Subcutaneous preadipocyte (primary cell): ENCODE data around the gene KLK5. TPM values are rescaled to one million over a fixed set of nuclear protein-coding genes. Genes with fewer than 3 reads are reported as not detected.

Experiments
- total RNA-seq: library from RNA; depleted of rRNA; stranded (reverse); fragments of >200 nt; gene quantifications from 2 replicates; pipeline ENCODE4 v1.2.3, GENCODE V29; 2012

The KLK5 gene
- total RNA-seq, result not detected in 2 replicates

DNA sequence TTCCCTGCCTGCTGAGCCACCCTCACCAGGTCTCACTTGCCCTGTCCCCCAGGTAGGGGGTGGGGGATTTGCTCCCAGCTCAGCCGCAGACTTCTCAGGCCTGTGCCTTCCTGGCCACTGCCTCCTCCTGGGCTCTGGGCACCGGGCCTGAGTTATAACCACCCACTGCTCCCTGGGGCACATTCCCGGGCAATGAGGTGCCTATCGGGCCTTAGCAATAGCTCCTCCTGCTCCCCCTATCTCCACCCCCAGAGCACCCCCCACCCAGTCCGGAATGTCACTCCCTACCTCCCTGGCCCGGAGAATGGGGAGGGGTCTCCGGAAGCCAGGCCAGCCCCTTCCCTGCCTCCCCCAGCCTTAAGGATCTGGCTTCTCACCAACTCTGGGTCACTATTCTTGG is at the start of gene KLK5:
Gene KLK5, minus strand, starts transcription at position 129 of the 400 bp plus-strand sequence. CDS start 381 bp downstream, outside the sequence.

DNA sequence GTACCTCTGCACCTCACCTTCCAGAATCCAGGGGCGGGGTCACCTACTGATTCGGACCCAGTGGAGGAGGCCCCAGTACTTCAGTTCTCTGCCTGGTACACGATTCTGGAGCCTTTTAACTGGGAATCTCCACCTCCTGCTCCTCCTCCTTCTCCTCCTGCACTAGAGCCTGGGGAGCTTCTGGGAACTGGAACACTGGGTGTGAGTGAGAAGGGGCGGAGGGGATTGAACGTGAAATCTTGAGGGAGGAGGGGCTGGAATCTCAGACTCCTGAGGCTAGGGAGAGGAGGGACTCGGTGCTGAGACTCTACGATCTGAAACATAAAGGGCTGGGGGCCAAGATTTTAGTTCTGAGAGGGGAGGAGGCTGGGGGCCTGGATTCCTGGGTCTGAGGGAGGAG is 48.7 kb upstream of the KLK5 start, which contains the start of gene KLK8:
Gene KLK8, minus strand, starts transcription at position 90 of the 400 bp plus-strand sequence. CDS start 437 bp downstream, outside the sequence.

DNA sequence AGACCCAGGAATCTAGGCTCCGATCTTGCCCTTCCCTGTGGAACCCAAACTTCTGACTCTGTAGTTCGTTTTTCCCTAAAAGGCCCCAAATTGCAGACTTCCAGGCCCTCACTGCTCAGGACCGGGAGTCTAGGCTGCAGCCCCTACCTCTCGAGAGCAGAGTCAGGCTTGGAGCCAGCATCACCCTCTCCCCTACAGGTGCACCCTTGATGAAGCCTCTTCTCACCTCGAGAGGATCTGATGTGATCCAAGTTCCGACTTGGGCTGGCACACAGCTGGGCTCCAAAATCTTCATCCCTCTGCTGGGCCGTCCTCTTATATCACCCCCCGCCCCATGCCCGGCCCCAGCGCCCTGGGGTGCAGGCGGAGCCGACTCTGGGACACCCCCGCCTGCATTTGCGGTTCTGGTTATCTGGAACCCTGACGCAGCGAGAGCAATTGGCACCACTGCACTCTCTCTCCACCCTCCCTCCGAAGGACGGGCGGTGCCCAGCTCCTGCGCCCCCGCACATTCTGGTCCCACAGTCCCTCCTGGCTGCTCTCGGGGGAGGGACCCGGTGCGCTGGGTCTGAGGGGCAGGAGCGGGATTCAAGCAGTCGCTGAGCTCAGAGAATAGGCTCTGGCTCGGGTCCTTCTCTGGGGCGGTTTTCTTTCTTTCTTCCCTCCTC is 30.9 kb upstream of the KLK5 start, which contains the start of gene KLK7:
Gene KLK7, minus strand, starts transcription at position 293 of the 668 bp plus-strand sequence. CDS start 1,518 bp downstream, outside the sequence.

DNA sequence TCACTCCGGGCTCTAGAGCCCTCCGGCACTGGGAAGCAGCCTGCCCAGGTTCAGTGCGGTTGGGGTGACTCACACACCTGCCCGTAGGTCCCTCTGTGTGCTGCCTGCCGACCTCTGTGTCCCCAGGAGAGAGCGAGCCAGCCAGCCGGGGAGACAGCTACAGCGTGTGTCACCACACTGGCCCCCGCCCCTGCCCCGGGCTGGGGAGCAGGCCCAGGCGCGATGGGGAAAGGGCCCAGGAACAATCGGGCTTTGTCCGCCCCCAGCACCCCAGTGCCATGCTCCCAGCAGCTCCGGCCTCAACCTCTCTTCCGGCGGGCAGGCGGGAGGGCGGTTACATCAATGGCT is 16.5 kb upstream of the KLK5 start, which contains the start of gene KLK6:
Gene KLK6, minus strand, starts transcription at position 179 of the 348 bp plus-strand sequence. CDS start 1,487 bp downstream, outside the sequence.

GRCh38 chr19:50911206-50912101 is 41.4 kb downstream of the KLK5 start, which contains the start of gene KLK4:
KLK4 (minus strand) TSS chr19:50911395; CDS start chr19:50910738, 657 bp downstream.

Other genes starting within 250 kb of the KLK5 start
- gene SHANK1, start 233.2 kb downstream of the KLK5 start, total RNA-seq, result 0.73 and 1.2 TPM in 2 replicates
- gene CLEC11A, start 229.7 kb downstream of the KLK5 start, total RNA-seq, result 18.4 and 23.9 TPM in 2 replicates
- gene GPR32, start 182.6 kb downstream of the KLK5 start, total RNA-seq, result not detected in 2 replicates
- gene ACP4, start 162.6 kb downstream of the KLK5 start, total RNA-seq, result not detected in 2 replicates
- gene KLK1, start 129.3 kb downstream of the KLK5 start, total RNA-seq, result 0.37 TPM in 1 of 2 replicates, not detected in the other
- gene KLK15, start 119.5 kb downstream of the KLK5 start, total RNA-seq, result not detected in 2 replicates
- not detected in 2 replicates for gene KLK3, start 98.1 kb downstream of the KLK5 start, total RNA-seq
- gene KLK2, start 79.6 kb downstream of the KLK5 start, total RNA-seq, result 0.37 TPM in 1 of 2 replicates, not detected in the other
- gene KLK4, start 41.6 kb downstream of the KLK5 start, total RNA-seq, result not detected in 2 replicates
- not detected in 2 replicates for gene KLK6, start 16.6 kb upstream of the KLK5 start, total RNA-seq
- gene KLK7, start 30.9 kb upstream of the KLK5 start, total RNA-seq, result not detected in 2 replicates
- gene KLK8, start 48.6 kb upstream of the KLK5 start, total RNA-seq, result not detected in 2 replicates
- gene KLK10, start 66.7 kb upstream of the KLK5 start, total RNA-seq, result not detected in 2 replicates
- not detected in 2 replicates for gene KLK11, start 73.6 kb upstream of the KLK5 start, total RNA-seq
- gene KLK12, start 82.0 kb upstream of the KLK5 start, total RNA-seq, result not detected in 2 replicates
- not detected in 2 replicates for gene KLK13, start 112.1 kb upstream of the KLK5 start, total RNA-seq
- not detected in 2 replicates for gene KLK14, start 129.8 kb upstream of the KLK5 start, total RNA-seq
- gene CTU1, start 155.4 kb upstream of the KLK5 start, total RNA-seq, result 7.6 and 7.7 TPM in 2 replicates
- under 0.01 TPM in 1 of 2 replicates, not detected in the other for gene SIGLEC9, start 171.9 kb upstream of the KLK5 start, total RNA-seq
- not detected in 2 replicates for gene SIGLEC7, start 189.3 kb upstream of the KLK5 start, total RNA-seq